ENCODE data around the gene TPM1.

DNA sequence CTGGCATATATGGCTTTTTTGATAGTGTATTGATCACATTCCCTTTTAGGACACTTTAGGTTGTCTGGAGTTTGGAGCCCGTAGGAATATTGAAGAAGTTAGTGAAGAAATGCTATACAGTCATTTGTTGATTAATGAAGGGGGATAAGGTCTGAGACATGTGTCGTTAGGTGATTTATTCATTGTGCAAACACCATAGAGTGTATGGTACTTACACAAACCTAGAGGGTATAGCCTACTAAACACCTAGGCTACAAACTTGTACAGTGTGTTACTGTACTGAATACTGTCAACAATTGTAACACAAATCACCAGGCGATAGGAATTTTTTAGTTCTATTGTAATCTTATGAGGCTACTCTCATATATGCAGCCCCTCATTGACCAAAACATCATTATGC, 3.3 kb downstream of the TPM1 start:
- TF ChIP-seq, protein P1, sequence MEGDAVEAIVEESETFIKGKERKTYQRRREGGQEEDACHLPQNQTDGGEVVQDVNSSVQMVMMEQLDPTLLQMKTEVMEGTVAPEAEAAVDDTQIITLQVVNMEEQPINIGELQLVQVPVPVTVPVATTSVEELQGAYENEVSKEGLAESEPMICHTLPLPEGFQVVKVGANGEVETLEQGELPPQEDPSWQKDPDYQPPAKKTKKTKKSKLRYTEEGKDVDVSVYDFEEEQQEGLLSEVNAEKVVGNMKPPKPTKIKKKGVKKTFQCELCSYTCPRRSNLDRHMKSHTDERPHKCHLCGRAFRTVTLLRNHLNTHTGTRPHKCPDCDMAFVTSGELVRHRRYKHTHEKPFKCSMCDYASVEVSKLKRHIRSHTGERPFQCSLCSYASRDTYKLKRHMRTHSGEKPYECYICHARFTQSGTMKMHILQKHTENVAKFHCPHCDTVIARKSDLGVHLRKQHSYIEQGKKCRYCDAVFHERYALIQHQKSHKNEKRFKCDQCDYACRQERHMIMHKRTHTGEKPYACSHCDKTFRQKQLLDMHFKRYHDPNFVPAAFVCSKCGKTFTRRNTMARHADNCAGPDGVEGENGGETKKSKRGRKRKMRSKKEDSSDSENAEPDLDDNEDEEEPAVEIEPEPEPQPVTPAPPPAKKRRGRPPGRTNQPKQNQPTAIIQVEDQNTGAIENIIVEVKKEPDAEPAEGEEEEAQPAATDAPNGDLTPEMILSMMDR (IDR thresholded peaks at IDR 0.05 in 2 of 3, conservative IDR thresholded peaks at IDR 0.05 in 1 of 3; ENCODE audit: insufficient read depth in 2 of 3, low read depth in 1 of 3, low read length in 3 of 3) = no peak
- TF ChIP-seq JUND (IDR thresholded peaks at IDR 0.05; ENCODE audit: borderline replicate concordance, low read depth, low read length) = no peak
- no peak for TF ChIP-seq JUND (tag; IDR thresholded peaks at IDR 0.05; ENCODE audit: borderline replicate concordance, low read depth, low read length)
- TF ChIP-seq POLR2A (conservative IDR thresholded peaks at IDR 0.05) = no peak
- no peak for TF ChIP-seq ZBTB7A (IDR thresholded peaks at IDR 0.05; ENCODE audit: borderline replicate concordance, control insufficient read depth, low read depth, low read length)
- TF ChIP-seq, protein P2, sequence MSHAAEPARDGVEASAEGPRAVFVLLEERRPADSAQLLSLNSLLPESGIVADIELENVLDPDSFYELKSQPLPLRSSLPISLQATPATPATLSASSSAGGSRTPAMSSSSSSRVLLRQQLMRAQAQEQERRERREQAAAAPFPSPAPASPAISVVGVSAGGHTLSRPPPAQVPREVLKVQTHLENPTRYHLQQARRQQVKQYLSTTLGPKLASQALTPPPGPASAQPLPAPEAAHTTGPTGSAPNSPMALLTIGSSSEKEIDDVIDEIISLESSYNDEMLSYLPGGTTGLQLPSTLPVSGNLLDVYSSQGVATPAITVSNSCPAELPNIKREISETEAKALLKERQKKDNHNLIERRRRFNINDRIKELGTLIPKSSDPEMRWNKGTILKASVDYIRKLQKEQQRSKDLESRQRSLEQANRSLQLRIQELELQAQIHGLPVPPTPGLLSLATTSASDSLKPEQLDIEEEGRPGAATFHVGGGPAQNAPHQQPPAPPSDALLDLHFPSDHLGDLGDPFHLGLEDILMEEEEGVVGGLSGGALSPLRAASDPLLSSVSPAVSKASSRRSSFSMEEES (CRISPR knock-in tag; IDR thresholded peaks at IDR 0.05) = no peak
- no peak for TF ChIP-seq HMG20A (CRISPR knock-in tag; conservative IDR thresholded peaks at IDR 0.05)
- no peak for TF ChIP-seq PHF20 (IDR thresholded peaks at IDR 0.05; ENCODE audit: partially characterized antibody)
- no peak for TF ChIP-seq MAX (CRISPR knock-in tag; IDR thresholded peaks at IDR 0.05)
- TF ChIP-seq NR2C1 (IDR thresholded peaks at IDR 0.05) = no peak
- TF ChIP-seq NR2C1 (tag; IDR thresholded peaks at IDR 0.05) = no peak
- no peak for TF ChIP-seq NR1H2 (CRISPR knock-in tag; IDR thresholded peaks at IDR 0.05)
